Motor neuron (in vitro differentiated cells): ENCODE results near the gene MAP3K7CL. TPM values are rescaled to one million over a fixed set of nuclear protein-coding genes. Genes with fewer than 3 reads are reported as not detected.
"Not testable (repeated sequence)": the region's sequence is repeated elsewhere in the genome, so short reads cannot be mapped to it uniquely, and the experiment has no call there.

ENCODE experiments used
- ATAC-seq, 8 experiments: fragments of 200-7000 bp; cut with Tn5 transposase; replicated peaks in 6 of 8; 2 replicates each; pipeline ENCODE4 v1.8.0; 2021; ENCODE audit warnings: mild to moderate bottlenecking in 8 of 8, moderate library complexity in 8 of 8
- H3K27ac ChIP-seq, 2 donors: fragments of 250-450 bp; sonication (Bioruptor Pico); 2 replicates each; pipeline ENCODE4 v1.9.0; 2021; ENCODE audit warnings: antibody characterized with exemption in 2 of 2, mild to moderate bottlenecking in 2 of 2, moderate library complexity in 1 of 2
- H3K4me1 ChIP-seq, 2 donors: fragments of 250-450 bp; sonication (Bioruptor Pico); replicated peaks in 1 of 2; 2 replicates each; pipeline ENCODE4 v1.6.1; 2021; ENCODE audit warnings: antibody characterized with exemption in 2 of 2, mild to moderate bottlenecking in 2 of 2, moderate library complexity in 1 of 2
- H3K4me3 ChIP-seq, 5 donors: fragments of 250-450 bp; sonication (Bioruptor Pico); 2 replicates each; pipeline ENCODE4 v1.9.0; 2021; ENCODE audit warnings: antibody characterized with exemption in 5 of 5, mild to moderate bottlenecking in 5 of 5, moderate library complexity in 4 of 5
- WGBS, 10 experiments: fragments of 450-650 bp; shearing (Covaris generic); methylation state at CpG; one replicate each; pipeline ENCODE4 v1.0.0; 2022; 5-methylcytosine and 5-hydroxymethylcytosine counted together
- in situ Hi-C, 9 experiments: fragments of 400-800 bp; cut with MboI; loops; one replicate each; pipeline ENCODE4 v1.15.0; 2021; ENCODE audit warnings: low sequenced_read_pairs in 9 of 9, low pct_unique_long_range_greater_than_20kb in 2 of 9; ENCODE audit not compliant: unreplicated experiment in 9 of 9
- total RNA-seq, 8 experiments: library from RNA; unstranded; fragments of 300-600 nt; gene quantifications; 2 replicates each; pipeline versions ENCODE4 v1.2.3 to v1.2.4, GENCODE V29; 2022

The MAP3K7CL gene
- total RNA-seq, 8 experiments from 2014 or later: 0.05 to 28.1 (median 0.63) TPM

- no peaks in the 10 kb centered on the region for H3K4me1 ChIP-seq
- no peak overlapping the region for H3K4me3 ChIP-seq
- 50 to 100% (median 92%) methylated on average over 2 to 8 of the region's 9 CpGs; no CpG with 5 or more reads in 1 of the 10 experiments for WGBS, 10 experiments
- in situ Hi-C loops: loop anchor here in 3 of 9 experiments (10.0 kb wide), 2 partner anchors 201 to 211 kb away; no protein-coding TSS in a partner anchor
- H3K27ac ChIP-seq: no peak overlapping the region
- peak in 1 of 8 experiments; percentile 13 for ATAC-seq
Measured at GRCh38 chr21:29163341-29164115, 33.1 kb downstream of the MAP3K7CL start.

DNA sequence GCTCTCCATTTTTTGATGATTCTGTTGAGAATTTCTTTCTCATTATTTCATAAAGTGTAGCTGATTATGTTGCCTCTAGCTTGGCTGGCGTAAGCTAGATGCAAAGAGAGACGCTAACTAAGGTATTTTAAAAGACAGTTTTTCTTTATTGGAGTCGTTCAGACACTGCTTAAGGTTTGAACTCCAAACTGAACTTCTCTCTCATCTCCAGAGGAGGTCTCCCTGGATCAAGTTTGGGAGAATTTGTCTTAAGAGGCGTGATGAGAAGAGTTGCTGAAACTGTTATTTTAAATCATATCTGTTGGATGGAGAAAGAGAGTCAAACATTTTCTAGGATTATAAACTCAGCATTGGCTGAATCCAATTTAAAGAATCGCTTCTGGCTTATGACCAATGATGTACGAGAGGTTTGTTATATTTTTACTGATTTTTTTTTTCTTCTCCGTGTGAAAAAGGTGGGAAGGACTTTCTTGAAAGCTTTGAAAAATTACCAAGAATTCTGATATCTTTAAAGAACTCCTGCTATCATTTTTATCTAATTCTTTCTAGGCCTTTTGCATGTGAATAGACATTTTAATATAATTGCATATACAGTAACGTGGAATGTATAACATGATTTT, 34.0 kb downstream of the MAP3K7CL start:
- Histone ChIP-seq H3K27ac (no peak overlapping the region), H3K4me3 (no peak overlapping the region), H3K4me1 (no peaks in the 10 kb centered on the region)
- 15 to 74% (median 33%) methylated on average over 1 to 8 of the region's 8 CpGs for WGBS, 10 experiments
- ATAC-seq: peak in 4 of 8 experiments; percentile 55 to 90 (median 70)
- in situ Hi-C loops: loop anchor here in 3 of 9 experiments (10.0 kb wide), 2 partner anchors 200 to 210 kb away; no protein-coding TSS in a partner anchor

- Histone ChIP-seq H3K4me3 (no peak overlapping the region), H3K4me1 (no peaks in the 10 kb centered on the region), H3K27ac (no peak overlapping the region)
- in situ Hi-C loops: loop anchor here in 3 of 9 experiments (10.0 kb wide), 2 partner anchors 198 to 208 kb away; no protein-coding TSS in a partner anchor
- 80 to 100% (median 95%) methylated on average over 1 to 3 of the region's 3 CpGs for WGBS, 10 experiments
- ATAC-seq: no peak
Measured at GRCh38 chr21:29166323-29166722, 35.9 kb downstream of the MAP3K7CL start.

DNA sequence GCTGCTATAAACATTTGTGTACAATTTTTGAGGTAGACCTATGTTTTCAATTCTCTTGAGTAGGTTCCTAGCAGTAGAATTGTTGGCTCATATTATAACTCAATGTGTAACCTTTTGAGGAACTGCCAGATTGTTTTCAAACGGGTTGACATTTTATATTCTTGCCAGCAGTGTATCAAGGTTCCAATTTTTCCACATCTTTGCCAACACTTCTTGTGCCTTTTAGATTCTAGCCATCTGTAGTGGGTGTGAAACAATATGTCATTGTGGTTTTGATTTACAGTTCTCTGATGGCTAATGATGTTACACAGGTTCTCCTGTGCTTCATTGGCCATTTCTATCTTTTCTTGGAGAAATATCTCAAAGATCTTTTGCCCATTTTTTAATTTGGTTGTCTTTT, 36.4 kb downstream of the MAP3K7CL start:
- in situ Hi-C loops: loop anchor here in 3 of 9 experiments (10.0 kb wide), 2 partner anchors 198 to 208 kb away; no protein-coding TSS in a partner anchor
- Histone ChIP-seq H3K4me1 (no peaks in the 10 kb centered on the region), H3K27ac (no peak overlapping the region), H3K4me3 (no peak overlapping the region)
- ATAC-seq: no peak
- 10 to 100% (median 68%) methylated on average over 1 of the region's 1 CpG; no CpG with 5 or more reads in 2 of the 10 experiments for WGBS, 10 experiments

GRCh38 chr21:29167481-29167880, 37.0 kb downstream of the MAP3K7CL start:
- in situ Hi-C loops: loop anchor here in 3 of 9 experiments (10.0 kb wide), 2 partner anchors 197 to 207 kb away; no protein-coding TSS in a partner anchor
- not testable (repeated sequence) for H3K4me3 ChIP-seq, H3K4me1 ChIP-seq, ATAC-seq, H3K27ac ChIP-seq
- 80 to 100% (median 91%) methylated on average over 1 to 6 of the region's 8 CpGs; no CpG with 5 or more reads in 2 of the 10 experiments for WGBS, 10 experiments

- Histone ChIP-seq H3K27ac (no peak overlapping the region), H3K4me3 (no peak overlapping the region), H3K4me1 (no peaks in the 10 kb centered on the region)
- WGBS, 10 experiments: 20 to 100% (median 82%) methylated on average over 1 to 3 of the region's 3 CpGs; no CpG with 5 or more reads in 5 of the 10 experiments
- no peak for ATAC-seq
- in situ Hi-C loops: loop anchor here in 3 of 9 experiments (10.0 kb wide), 2 partner anchors 196 to 206 kb away; no protein-coding TSS in a partner anchor
Measured at GRCh38 chr21:29168891-29169315, 38.5 kb downstream of the MAP3K7CL start.

DNA sequence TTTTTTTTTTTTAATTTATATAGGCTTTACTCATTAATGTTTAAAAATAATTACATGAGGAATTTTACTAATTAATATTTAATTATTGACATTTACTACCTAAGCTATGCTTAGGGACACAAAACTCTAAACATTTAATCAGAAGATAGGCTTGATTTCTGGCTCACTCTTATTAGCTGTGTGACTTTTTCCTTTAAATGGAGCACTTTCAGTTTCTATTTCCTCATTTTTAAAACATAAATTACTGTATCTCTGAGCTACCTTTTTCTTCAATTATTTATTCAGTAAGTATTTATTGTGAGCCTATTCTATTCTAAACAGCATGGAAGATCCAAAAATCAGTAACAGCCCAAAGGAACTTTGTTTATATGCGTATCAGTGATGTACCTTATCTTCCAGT, 40.5 kb downstream of the MAP3K7CL start:
- Histone ChIP-seq H3K4me3 (no peak overlapping the region), H3K27ac (no peak overlapping the region), H3K4me1 (no peaks in the 10 kb centered on the region)
- in situ Hi-C loops: no loop called here
- ATAC-seq: no peak
- WGBS, 10 experiments: 86 to 100% (median 100%) methylated on average over 1 of the region's 1 CpG; no CpG with 5 or more reads in 1 of the 10 experiments

GRCh38 chr21:29172282-29172681, 41.8 kb downstream of the MAP3K7CL start:
- Histone ChIP-seq H3K4me1 (no peaks in the 10 kb centered on the region), H3K4me3 (no peak overlapping the region), H3K27ac (no peak overlapping the region)
- ATAC-seq: no peak
- in situ Hi-C loops: no loop called here
- 17 to 92% (median 72%) methylated on average over 1 of the region's 1 CpG; no CpG with 5 or more reads in 6 of the 10 experiments for WGBS, 10 experiments

- Histone ChIP-seq H3K4me3 (no peak overlapping the region), H3K4me1 (peaks cover 0 to 4% of the 10 kb centered on the region in 2 donors), H3K27ac (no peak overlapping the region)
- peak in 3 of 8 experiments; percentile 39 to 92 (median 90) for ATAC-seq
- 0 to 100% (median 88%) methylated on average over 2 to 9 of the region's 9 CpGs for WGBS, 10 experiments
- in situ Hi-C loops: no loop called here
Measured at GRCh38 chr21:29174607-29175013, 44.2 kb downstream of the MAP3K7CL start.

DNA sequence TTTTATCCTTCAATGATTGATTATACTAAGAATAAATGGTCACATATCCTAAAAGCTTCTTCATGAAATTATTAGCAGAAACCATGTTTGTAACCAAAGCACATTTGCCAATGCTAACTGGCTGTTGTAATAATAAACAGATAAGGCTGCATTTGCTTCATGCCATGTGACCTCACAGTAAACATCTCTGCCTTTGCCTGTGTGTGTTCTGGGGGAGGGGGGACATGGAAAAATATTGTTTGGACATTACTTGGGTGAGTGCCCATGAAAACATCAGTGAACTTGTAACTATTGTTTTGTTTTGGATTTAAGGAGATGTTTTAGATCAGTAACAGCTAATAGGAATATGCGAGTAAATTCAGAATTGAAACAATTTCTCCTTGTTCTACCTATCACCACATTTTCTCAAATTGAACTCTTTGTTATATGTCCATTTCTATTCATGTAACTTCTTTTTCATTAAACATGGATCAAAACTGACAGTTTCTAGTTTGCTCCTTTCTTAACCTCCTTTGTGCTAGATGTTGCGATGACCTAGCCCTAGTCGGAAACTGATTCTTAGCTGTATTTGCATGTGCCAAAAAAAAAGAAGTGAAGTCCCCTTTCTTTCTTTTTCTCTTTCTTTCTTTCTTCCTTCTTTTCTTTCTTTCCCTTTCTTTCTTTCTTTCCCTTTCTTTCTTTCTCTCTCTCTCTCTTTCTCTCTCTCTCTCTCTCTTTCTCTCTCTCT, 45.1 kb downstream of the MAP3K7CL start:
- Histone ChIP-seq H3K4me1 (peaks cover 0 to 4% of the 10 kb centered on the region in 2 donors), H3K4me3 (no peak overlapping the region), H3K27ac (no peak overlapping the region)
- WGBS, 10 experiments: 71 to 100% (median 86%) methylated on average over 1 to 3 of the region's 3 CpGs
- peak in 4 of 8 experiments; percentile 31 to 83 (median 34) for ATAC-seq
- in situ Hi-C loops: no loop called here

- H3K4me3 ChIP-seq: no peak overlapping the region
- WGBS, 10 experiments: 69 to 90% (median 79%) methylated on average over 1 to 2 of the region's 2 CpGs; no CpG with 5 or more reads in 4 of the 10 experiments
- peaks cover 0 to 4% of the 10 kb centered on the region in 2 donors for H3K4me1 ChIP-seq
- ATAC-seq: no peak
- in situ Hi-C loops: no loop called here
- no peak overlapping the region for H3K27ac ChIP-seq
Measured at GRCh38 chr21:29176471-29177120, 46.2 kb downstream of the MAP3K7CL start.

- no peak overlapping the region for H3K4me3 ChIP-seq
- H3K27ac ChIP-seq: no peak overlapping the region
- ATAC-seq: no peak
- in situ Hi-C loops: no loop called here
- WGBS, 10 experiments: 29 to 100% (median 75%) methylated on average over 1 of the region's 1 CpG; no CpG with 5 or more reads in 2 of the 10 experiments
- H3K4me1 ChIP-seq: peaks cover 4 to 6% of the 10 kb centered on the region in 2 donors
Measured at GRCh38 chr21:29177800-29178199, 47.4 kb downstream of the MAP3K7CL start.
